ENCODE measurements around the gene HOXA9. TPM values are rescaled to one million over a fixed set of nuclear protein-coding genes. Genes with fewer than 3 reads are reported as not detected.

The HOXA9 gene
- total and polyA plus RNA-seq, 7 donors, result 13.0 to 35.7 (median 21.6) TPM

- Histone ChIP-seq H3K27me3 (no peaks in the 10 kb centered on the region), H3K27ac (peak overlapping the region; percentile 93 to 99 (median 94)), H3K4me1 (peaks cover 0 to 91% (median 84%) of the 10 kb centered on the region in 4 donors), H3K9me3 (no peaks in the 10 kb centered on the region), H3K36me3 (no peaks in the 10 kb centered on the region), H3K4me3 (peak overlapping the region; percentile 55 to 70 (median 66))
- TF ChIP-seq EP300 (IDR thresholded peaks at IDR 0.05) (no peak), POLR2AphosphoS5 (IDR thresholded peaks at IDR 0.05) (peak in 2 of 4 donors; percentile 27 to 54), CTCF (IDR thresholded peaks at IDR 0.05) (no peak), POLR2A (IDR thresholded peaks at IDR 0.05) (no peak)
- WGBS, 2 donors, result 11 to 48% methylated on average over 26 of the region's 26 CpGs
- intact Hi-C loops (cut with DNase I), result no loop called here
- peak; percentile 89 for DNase-seq
These were observed 51.2 kb downstream of the HOXA9 start for GRCh38 chr7:27113991-27114769.

GRCh38 chr7:27112955-27113949 is 52.1 kb downstream of the HOXA9 start:
- 8 to 44% methylated on average over 57 of the region's 57 CpGs for WGBS, 2 donors
- TF ChIP-seq POLR2AphosphoS5 (IDR thresholded peaks at IDR 0.05), result peak; percentile 66 to 86 (median 81)
- TF ChIP-seq POLR2A (IDR thresholded peaks at IDR 0.05), result peak; percentile 21 to 39
- TF ChIP-seq CTCF (IDR thresholded peaks at IDR 0.05), result no peak
- TF ChIP-seq EP300 (IDR thresholded peaks at IDR 0.05), result peak in 3 of 4 donors; percentile 12 to 73 (median 66)

More at GRCh38 chr7:27112955-27113949, 52.1 kb downstream of the HOXA9 start:
- peak overlapping the region; percentile 93 to 99 (median 94) for H3K27ac ChIP-seq
- intact Hi-C loops (cut with DNase I), result no loop called here
- peak overlapping the region; percentile 55 to 70 (median 66) for H3K4me3 ChIP-seq
- peaks cover 0 to 91% (median 82%) of the 10 kb centered on the region in 4 donors for H3K4me1 ChIP-seq
- peak; percentile 90 for DNase-seq
- no peaks in the 10 kb centered on the region for H3K36me3 ChIP-seq
- H3K27me3 ChIP-seq, result no peaks in the 10 kb centered on the region
- H3K9me3 ChIP-seq, result no peaks in the 10 kb centered on the region

Small RNA genes lying within 50 kb of the gene (small RNA-seq; reads per million reads assigned to genes)
- gene AC004080.5 (0 reads per million in 3 donors), gene RF02140 (0 reads per million in 3 donors), gene RF02141 (0 reads per million in 3 donors)

Other genes with a start within 250 kb of the HOXA9 start
- 1 to 10 TPM in 2 of 4 donors, under 1 TPM in 2; 0.14 to 1.1 (median 0.95) TPM for gene HOXA1, start 69.5 kb downstream of the HOXA9 start, total RNA-seq
- gene HOXA1, start 69.5 kb downstream of the HOXA9 start, polyA plus RNA-seq, result 1 to 10 TPM in 2 of 3 donors, under 1 TPM in 1; 0.69 to 2.4 (median 2.0) TPM
- 1 to 10 TPM; 1.6 to 4.3 (median 3.2) TPM for gene HOXA2, start 62.9 kb downstream of the HOXA9 start, total RNA-seq
- 1 to 10 TPM in 1 of 3 donors, under 1 TPM in 2; 0.60 to 1.9 (median 0.69) TPM for gene HOXA2, start 62.9 kb downstream of the HOXA9 start, polyA plus RNA-seq
- 1 to 10 TPM; 2.0 to 4.2 (median 2.9) TPM for gene HOXA4, start 34.8 kb downstream of the HOXA9 start, total RNA-seq
- gene HOXA4, start 34.8 kb downstream of the HOXA9 start, polyA plus RNA-seq, result 1 to 10 TPM in 2 of 3 donors, not detected in 1; 1.8 to 4.8 TPM
- 10 to 100 TPM in 3 of 4 donors, 1 to 10 TPM in 1; 9.2 to 12.2 (median 11.2) TPM for gene HOXA5, start 21.9 kb downstream of the HOXA9 start, total RNA-seq
- gene HOXA5, start 21.9 kb downstream of the HOXA9 start, polyA plus RNA-seq, result 10 to 100 TPM in 1 of 3 donors, 1 to 10 TPM in 2; 3.2 to 14.3 (median 7.8) TPM
- gene HOXA6, start 17.8 kb downstream of the HOXA9 start, total RNA-seq, result 1 to 10 TPM; 4.2 to 10.0 (median 4.5) TPM
- 1 to 10 TPM in 2 of 3 donors, not detected in 1; 1.6 to 8.1 TPM for gene HOXA6, start 17.8 kb downstream of the HOXA9 start, polyA plus RNA-seq
- gene HOXA3, start 13.0 kb downstream of the HOXA9 start, total RNA-seq, result 10 to 100 TPM in 2 of 4 donors, 1 to 10 TPM in 2; 4.9 to 20.8 (median 12.0) TPM
- 10 to 100 TPM in 2 of 3 donors, 1 to 10 TPM in 1; 3.9 to 15.6 (median 10.3) TPM for gene HOXA3, start 13.0 kb downstream of the HOXA9 start, polyA plus RNA-seq
- 1 to 10 TPM; 4.7 to 9.1 (median 7.3) TPM for gene HOXA7, start 8.9 kb downstream of the HOXA9 start, total RNA-seq
- 10 to 100 TPM; 18.0 to 23.9 (median 18.0) TPM for gene HOXA7, start 8.9 kb downstream of the HOXA9 start, polyA plus RNA-seq
- 10 to 100 TPM; 55.1 to 64.0 (median 59.5) TPM for gene HOXA10, start 8.8 kb upstream of the HOXA9 start, total RNA-seq
- 10 to 100 TPM; 22.2 to 25.0 (median 22.8) TPM for gene HOXA10, start 8.8 kb upstream of the HOXA9 start, polyA plus RNA-seq
- 10 to 100 TPM; 18.7 to 25.0 (median 22.1) TPM for gene HOXA11, start 19.7 kb upstream of the HOXA9 start, total RNA-seq
- 1 to 10 TPM; 3.0 to 6.0 (median 4.8) TPM for gene HOXA11, start 19.7 kb upstream of the HOXA9 start, polyA plus RNA-seq
- gene HOXA13, start 34.6 kb upstream of the HOXA9 start, total RNA-seq, result 10 to 100 TPM in 3 of 4 donors, 1 to 10 TPM in 1; 9.4 to 35.3 (median 21.8) TPM
- gene HOXA13, start 34.6 kb upstream of the HOXA9 start, polyA plus RNA-seq, result 10 to 100 TPM; 10.7 to 21.6 (median 17.1) TPM
- not detected for gene EVX1, start 77.3 kb upstream of the HOXA9 start, total RNA-seq
- 1 to 10 TPM in 2 of 3 donors, under 1 TPM in 1; 0.32 to 1.4 (median 1.2) TPM for gene EVX1, start 77.3 kb upstream of the HOXA9 start, polyA plus RNA-seq

Measured in sigmoid colon (tissue), 7 donors.